ENCODE results near the gene CDKAL1. TPM values are rescaled to one million over a fixed set of nuclear protein-coding genes. Genes with fewer than 3 reads are reported as not detected.

CDKAL1 gene
- total and polyA plus RNA-seq, 2 of the 13 experiments (the other 11 are each of a cell fraction or from before 2014, with no cell fraction given), result 9.5 to 27.7 TPM

GRCh38 chr6:20996099-20996498 lies 461.8 kb downstream of the CDKAL1 start:
- Histone ChIP-seq H3K27ac (ENCODE audit: extremely low read length, insufficient read depth, low read length) (no peak overlapping the region), H3K9me3 (ENCODE audit: low read length) (no peaks in the 10 kb centered on the region), H3K27me3 (ENCODE audit: control insufficient read depth in 1 of 2, insufficient read depth in 2 of 2, low read length in 2 of 2) (no peaks in the 10 kb centered on the region), H3K36me3 (replicated peaks in 1 of 2; ENCODE audit: control insufficient read depth in 1 of 2, insufficient read depth in 2 of 2, low read length in 2 of 2) (no peaks in the 10 kb centered on the region; a peak in 1 of 5 replicates), H3K4me1 (ENCODE audit: insufficient read depth, low read length) (peaks cover 40% of the 10 kb centered on the region), H4K20me1 (ENCODE audit: insufficient read depth, low read length) (no peaks in the 10 kb centered on the region), H2AFZ (ENCODE audit: low read length) (no peak overlapping the region), H3K9ac (ENCODE audit: insufficient read depth, low read depth, low read length) (no peak overlapping the region), H3K4me2 (ENCODE audit: low read depth, low read length) (no peak overlapping the region), H3K4me3 (replicated peaks in 1 of 3; ENCODE audit: insufficient read depth in 1 of 3, low read depth in 2 of 3, low read length in 3 of 3) (no peak overlapping the region), H3K79me2 (ENCODE audit: insufficient read depth, low read length) (no peaks in the 10 kb centered on the region)
- in situ Hi-C loops (cut with HindIII; ENCODE audit: extremely low pct_ligation_motif_present, low pct_unique_long_range_greater_than_20kb) (no loop called here), intact Hi-C loops (cut with micrococcal nuclease; ENCODE audit: unreplicated experiment) (no loop called here)
- CTCF ChIA-PET (ENCODE audit: low intra/inter-chr PET ratio, low total read pairs), result no interaction called here
- no peak for ATAC-seq
- DNase-seq (ENCODE audit: low spot score), result no peak
- BruUV-seq (replicated peaks), result no TSS peak
- FAIRE-seq, result no peak
- 91% methylated on average over 4 of the region's 4 CpGs for WGBS (ENCODE audit: low lambda C conversion rate)
- POLR2A ChIA-PET, result no interaction called here
- TF ChIP-seq IRF2 (CRISPR knock-in tag; IDR thresholded peaks at IDR 0.05), result no peak
- no peak for TF ChIP-seq GTF3A (CRISPR knock-in tag; conservative IDR thresholded peaks at IDR 0.05)
- no peak for TF ChIP-seq FOXK2 (IDR thresholded peaks at IDR 0.05)
- TF ChIP-seq ZNF383 (CRISPR knock-in tag; IDR thresholded peaks at IDR 0.05; ENCODE audit: borderline replicate concordance), result no peak
- TF ChIP-seq HINFP (CRISPR knock-in tag; IDR thresholded peaks at IDR 0.05; ENCODE audit: low read depth), result no peak
- no peak for TF ChIP-seq NAIF1 (CRISPR knock-in tag; IDR thresholded peaks at IDR 0.05; ENCODE audit: borderline replicate concordance)
- no peak for TF ChIP-seq CBX5 (CRISPR knock-in tag; IDR thresholded peaks at IDR 0.05; ENCODE audit: borderline replicate concordance)
- TF ChIP-seq HHEX (CRISPR knock-in tag; IDR thresholded peaks at IDR 0.05), result no peak
- no peak for TF ChIP-seq KLF12 (CRISPR knock-in tag; IDR thresholded peaks at IDR 0.05; ENCODE audit: borderline replicate concordance)
